WTC11 (cell line): ENCODE measurements around the gene DECR2.

Experiments
- CBFB ChIP-seq: sonication (generic); formaldehyde crosslinking; IDR thresholded peaks from 2 replicates; pipeline ENCODE4 v1.8.1; 2022; ENCODE audit warnings: mild to moderate bottlenecking, low read depth, missing genetic modification reagents
- CTCF ChIP-seq: fragments of 200-600 bp; IDR thresholded peaks from 2 replicates; pipeline ENCODE4 v1.8.0; 2022; ENCODE audit warnings: antibody characterized with exemption
- FOXP1 ChIP-seq: sonication (generic); formaldehyde crosslinking; IDR thresholded peaks from 2 replicates; pipeline ENCODE4 v1.8.0; 2022; ENCODE audit warnings: missing genetic modification reagents, mild to moderate bottlenecking, moderate library complexity, borderline replicate concordance
- FOXP4 ChIP-seq: sonication (generic); formaldehyde crosslinking; IDR thresholded peaks from 2 replicates; pipeline ENCODE4 v1.8.0; 2022; ENCODE audit warnings: mild to moderate bottlenecking, missing genetic modification reagents
- JAZF1 ChIP-seq: fragments of 250-450 bp; sonication (Bioruptor Pico); IDR thresholded peaks from 2 replicates; pipeline ENCODE4 v1.9.0; 2021; ENCODE audit warnings: moderate library complexity, mild to moderate bottlenecking, inconsistent platforms
- MLX ChIP-seq: sonication (generic); formaldehyde crosslinking; IDR thresholded peaks from 2 replicates; pipeline ENCODE4 v1.8.1; 2023; ENCODE audit warnings: mild to moderate bottlenecking, missing genetic modification reagents, moderate library complexity
- NR2C2 ChIP-seq: sonication (generic); formaldehyde crosslinking; IDR thresholded peaks from 2 replicates; pipeline ENCODE4 v1.8.0; 2022; ENCODE audit warnings: mild to moderate bottlenecking, missing genetic modification reagents
- TEAD1 ChIP-seq: sonication (generic); formaldehyde crosslinking; IDR thresholded peaks from 2 replicates; pipeline ENCODE4 v1.8.0; 2022; ENCODE audit warnings: mild to moderate bottlenecking, missing genetic modification reagents
- TF ChIP-seq, protein P1 (sequence below): fragments of 250-450 bp; sonication (Bioruptor Pico); IDR thresholded peaks from 2 replicates; pipeline ENCODE4 v1.9.0; 2021; ENCODE audit warnings: mild to moderate bottlenecking, borderline replicate concordance
- TF ChIP-seq, protein P2 (sequence below): sonication (generic); formaldehyde crosslinking; IDR thresholded peaks from 2 replicates; pipeline ENCODE4 v1.8.1; 2023; ENCODE audit warnings: mild to moderate bottlenecking, missing genetic modification reagents, borderline replicate concordance
- TF ChIP-seq, protein P3 (sequence below): sonication (generic); formaldehyde crosslinking; IDR thresholded peaks from 2 replicates; pipeline ENCODE4 v1.8.1; 2022; ENCODE audit warnings: mild to moderate bottlenecking, missing genetic modification reagents, moderate library complexity, borderline replicate concordance
- TF ChIP-seq, protein P4 (sequence below): sonication (generic); formaldehyde crosslinking; conservative IDR thresholded peaks from 2 replicates; pipeline ENCODE4 v1.8.1; 2023; ENCODE audit warnings: mild to moderate bottlenecking, low read depth, missing genetic modification reagents, moderate library complexity

DNA sequence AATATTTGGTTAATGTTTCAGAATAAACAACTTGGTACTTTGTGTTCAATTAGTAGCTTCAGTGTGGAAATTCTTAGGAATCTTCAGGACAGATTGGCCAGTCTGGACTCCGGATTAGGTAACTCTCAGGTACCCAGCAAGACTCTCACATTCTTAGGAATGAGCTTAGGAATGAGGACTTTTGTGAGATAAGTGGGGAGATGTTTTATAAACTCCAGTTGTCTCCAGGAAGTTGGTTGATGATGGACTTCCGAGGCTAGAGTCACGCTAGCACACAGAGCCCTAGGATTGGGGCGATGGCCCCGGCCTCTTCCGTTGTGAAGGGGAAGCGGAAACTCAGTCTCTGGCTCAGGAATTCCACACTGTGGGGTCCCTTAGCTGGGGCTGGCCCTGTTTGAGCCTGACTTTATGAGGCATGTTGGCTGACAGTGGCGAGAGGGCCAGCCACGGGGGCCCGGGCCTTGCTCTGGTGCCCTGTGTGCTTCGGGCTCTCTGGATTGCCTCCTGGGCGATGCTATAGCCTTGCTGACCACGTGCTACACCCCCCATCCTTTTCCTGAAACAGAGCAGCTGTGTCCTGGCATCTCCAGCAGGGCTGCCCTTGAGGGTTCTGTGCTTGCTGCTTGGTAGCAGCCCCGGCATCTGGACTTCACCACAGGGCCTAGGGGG is 56.2 kb downstream of the DECR2 start:
- TF ChIP-seq CBFB (CRISPR knock-in tag) (no peak), CTCF (no peak), MLX (CRISPR knock-in tag) (no peak), FOXP4 (CRISPR knock-in tag) (no peak), FOXP1 (CRISPR knock-in tag) (no peak), JAZF1 (CRISPR knock-in tag) (no peak), NR2C2 (no peak), TEAD1 (CRISPR knock-in tag) (no peak)
- TF ChIP-seq, protein P1, sequence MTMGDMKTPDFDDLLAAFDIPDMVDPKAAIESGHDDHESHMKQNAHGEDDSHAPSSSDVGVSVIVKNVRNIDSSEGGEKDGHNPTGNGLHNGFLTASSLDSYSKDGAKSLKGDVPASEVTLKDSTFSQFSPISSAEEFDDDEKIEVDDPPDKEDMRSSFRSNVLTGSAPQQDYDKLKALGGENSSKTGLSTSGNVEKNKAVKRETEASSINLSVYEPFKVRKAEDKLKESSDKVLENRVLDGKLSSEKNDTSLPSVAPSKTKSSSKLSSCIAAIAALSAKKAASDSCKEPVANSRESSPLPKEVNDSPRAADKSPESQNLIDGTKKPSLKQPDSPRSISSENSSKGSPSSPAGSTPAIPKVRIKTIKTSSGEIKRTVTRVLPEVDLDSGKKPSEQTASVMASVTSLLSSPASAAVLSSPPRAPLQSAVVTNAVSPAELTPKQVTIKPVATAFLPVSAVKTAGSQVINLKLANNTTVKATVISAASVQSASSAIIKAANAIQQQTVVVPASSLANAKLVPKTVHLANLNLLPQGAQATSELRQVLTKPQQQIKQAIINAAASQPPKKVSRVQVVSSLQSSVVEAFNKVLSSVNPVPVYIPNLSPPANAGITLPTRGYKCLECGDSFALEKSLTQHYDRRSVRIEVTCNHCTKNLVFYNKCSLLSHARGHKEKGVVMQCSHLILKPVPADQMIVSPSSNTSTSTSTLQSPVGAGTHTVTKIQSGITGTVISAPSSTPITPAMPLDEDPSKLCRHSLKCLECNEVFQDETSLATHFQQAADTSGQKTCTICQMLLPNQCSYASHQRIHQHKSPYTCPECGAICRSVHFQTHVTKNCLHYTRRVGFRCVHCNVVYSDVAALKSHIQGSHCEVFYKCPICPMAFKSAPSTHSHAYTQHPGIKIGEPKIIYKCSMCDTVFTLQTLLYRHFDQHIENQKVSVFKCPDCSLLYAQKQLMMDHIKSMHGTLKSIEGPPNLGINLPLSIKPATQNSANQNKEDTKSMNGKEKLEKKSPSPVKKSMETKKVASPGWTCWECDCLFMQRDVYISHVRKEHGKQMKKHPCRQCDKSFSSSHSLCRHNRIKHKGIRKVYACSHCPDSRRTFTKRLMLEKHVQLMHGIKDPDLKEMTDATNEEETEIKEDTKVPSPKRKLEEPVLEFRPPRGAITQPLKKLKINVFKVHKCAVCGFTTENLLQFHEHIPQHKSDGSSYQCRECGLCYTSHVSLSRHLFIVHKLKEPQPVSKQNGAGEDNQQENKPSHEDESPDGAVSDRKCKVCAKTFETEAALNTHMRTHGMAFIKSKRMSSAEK (CRISPR knock-in tag), result no peak
- TF ChIP-seq, protein P2, sequence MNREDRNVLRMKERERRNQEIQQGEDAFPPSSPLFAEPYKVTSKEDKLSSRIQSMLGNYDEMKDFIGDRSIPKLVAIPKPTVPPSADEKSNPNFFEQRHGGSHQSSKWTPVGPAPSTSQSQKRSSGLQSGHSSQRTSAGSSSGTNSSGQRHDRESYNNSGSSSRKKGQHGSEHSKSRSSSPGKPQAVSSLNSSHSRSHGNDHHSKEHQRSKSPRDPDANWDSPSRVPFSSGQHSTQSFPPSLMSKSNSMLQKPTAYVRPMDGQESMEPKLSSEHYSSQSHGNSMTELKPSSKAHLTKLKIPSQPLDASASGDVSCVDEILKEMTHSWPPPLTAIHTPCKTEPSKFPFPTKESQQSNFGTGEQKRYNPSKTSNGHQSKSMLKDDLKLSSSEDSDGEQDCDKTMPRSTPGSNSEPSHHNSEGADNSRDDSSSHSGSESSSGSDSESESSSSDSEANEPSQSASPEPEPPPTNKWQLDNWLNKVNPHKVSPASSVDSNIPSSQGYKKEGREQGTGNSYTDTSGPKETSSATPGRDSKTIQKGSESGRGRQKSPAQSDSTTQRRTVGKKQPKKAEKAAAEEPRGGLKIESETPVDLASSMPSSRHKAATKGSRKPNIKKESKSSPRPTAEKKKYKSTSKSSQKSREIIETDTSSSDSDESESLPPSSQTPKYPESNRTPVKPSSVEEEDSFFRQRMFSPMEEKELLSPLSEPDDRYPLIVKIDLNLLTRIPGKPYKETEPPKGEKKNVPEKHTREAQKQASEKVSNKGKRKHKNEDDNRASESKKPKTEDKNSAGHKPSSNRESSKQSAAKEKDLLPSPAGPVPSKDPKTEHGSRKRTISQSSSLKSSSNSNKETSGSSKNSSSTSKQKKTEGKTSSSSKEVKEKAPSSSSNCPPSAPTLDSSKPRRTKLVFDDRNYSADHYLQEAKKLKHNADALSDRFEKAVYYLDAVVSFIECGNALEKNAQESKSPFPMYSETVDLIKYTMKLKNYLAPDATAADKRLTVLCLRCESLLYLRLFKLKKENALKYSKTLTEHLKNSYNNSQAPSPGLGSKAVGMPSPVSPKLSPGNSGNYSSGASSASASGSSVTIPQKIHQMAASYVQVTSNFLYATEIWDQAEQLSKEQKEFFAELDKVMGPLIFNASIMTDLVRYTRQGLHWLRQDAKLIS (CRISPR knock-in tag), result no peak
- TF ChIP-seq, protein P3, sequence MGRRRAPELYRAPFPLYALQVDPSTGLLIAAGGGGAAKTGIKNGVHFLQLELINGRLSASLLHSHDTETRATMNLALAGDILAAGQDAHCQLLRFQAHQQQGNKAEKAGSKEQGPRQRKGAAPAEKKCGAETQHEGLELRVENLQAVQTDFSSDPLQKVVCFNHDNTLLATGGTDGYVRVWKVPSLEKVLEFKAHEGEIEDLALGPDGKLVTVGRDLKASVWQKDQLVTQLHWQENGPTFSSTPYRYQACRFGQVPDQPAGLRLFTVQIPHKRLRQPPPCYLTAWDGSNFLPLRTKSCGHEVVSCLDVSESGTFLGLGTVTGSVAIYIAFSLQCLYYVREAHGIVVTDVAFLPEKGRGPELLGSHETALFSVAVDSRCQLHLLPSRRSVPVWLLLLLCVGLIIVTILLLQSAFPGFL (CRISPR knock-in tag), result no peak
- TF ChIP-seq, protein P4, sequence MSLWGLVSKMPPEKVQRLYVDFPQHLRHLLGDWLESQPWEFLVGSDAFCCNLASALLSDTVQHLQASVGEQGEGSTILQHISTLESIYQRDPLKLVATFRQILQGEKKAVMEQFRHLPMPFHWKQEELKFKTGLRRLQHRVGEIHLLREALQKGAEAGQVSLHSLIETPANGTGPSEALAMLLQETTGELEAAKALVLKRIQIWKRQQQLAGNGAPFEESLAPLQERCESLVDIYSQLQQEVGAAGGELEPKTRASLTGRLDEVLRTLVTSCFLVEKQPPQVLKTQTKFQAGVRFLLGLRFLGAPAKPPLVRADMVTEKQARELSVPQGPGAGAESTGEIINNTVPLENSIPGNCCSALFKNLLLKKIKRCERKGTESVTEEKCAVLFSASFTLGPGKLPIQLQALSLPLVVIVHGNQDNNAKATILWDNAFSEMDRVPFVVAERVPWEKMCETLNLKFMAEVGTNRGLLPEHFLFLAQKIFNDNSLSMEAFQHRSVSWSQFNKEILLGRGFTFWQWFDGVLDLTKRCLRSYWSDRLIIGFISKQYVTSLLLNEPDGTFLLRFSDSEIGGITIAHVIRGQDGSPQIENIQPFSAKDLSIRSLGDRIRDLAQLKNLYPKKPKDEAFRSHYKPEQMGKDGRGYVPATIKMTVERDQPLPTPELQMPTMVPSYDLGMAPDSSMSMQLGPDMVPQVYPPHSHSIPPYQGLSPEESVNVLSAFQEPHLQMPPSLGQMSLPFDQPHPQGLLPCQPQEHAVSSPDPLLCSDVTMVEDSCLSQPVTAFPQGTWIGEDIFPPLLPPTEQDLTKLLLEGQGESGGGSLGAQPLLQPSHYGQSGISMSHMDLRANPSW (CRISPR knock-in tag), result no peak
